ENCODE data around the gene UBL5. TPM values are rescaled to one million over a fixed set of nuclear protein-coding genes. Genes with fewer than 3 reads are reported as not detected.
"Not testable (repeated sequence)": the region's sequence is repeated elsewhere in the genome, so short reads cannot be mapped to it uniquely, and the experiment has no call there.

UBL5 gene
- total RNA-seq, 1 experiment from 2014 or later: 345 TPM

DNA sequence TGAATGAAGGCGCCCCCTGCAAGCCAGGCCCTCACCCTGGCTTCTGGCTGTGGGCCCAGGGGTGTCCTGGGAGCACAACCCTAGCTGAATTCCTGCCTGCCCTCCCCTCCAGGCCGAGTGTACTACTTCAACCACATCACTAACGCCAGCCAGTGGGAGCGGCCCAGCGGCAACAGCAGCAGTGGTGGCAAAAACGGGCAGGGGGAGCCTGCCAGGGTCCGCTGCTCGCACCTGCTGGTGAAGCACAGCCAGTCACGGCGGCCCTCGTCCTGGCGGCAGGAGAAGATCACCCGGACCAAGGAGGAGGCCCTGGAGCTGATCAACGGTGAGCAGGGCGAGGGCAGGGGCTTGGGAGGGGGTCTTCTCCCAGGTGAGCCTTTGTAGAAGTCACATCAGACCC is 10.6 kb downstream of the UBL5 start:
- no peak overlapping the region for H3K4me3 Mint-ChIP-seq (ENCODE audit: unreplicated experiment)
- Histone ChIP-seq H3K36me3 (ENCODE audit: control insufficient read depth, insufficient read depth, low read length) (peaks cover 7% of the 10 kb centered on the region), H3K27me3 (replicated peaks; ENCODE audit: control insufficient read depth, insufficient read depth, low read length) (no peaks in the 10 kb centered on the region), H3K4me3 (ENCODE audit: low read depth, low read length) (no peak overlapping the region), H3K4me1 (no peaks in the 10 kb centered on the region; the same call in 1 of the 2 replicates), H3K9me3 (no peaks in the 10 kb centered on the region)
- ChIA-PET CTCF (no interaction called here), POLR2A (interaction anchor here (0.5 kb wide), 1 partner anchor 34 kb away, joined by 5 read pairs; no protein-coding TSS in a partner anchor)
- no peaks in the 10 kb centered on the region for H3K27me3 Mint-ChIP-seq (ENCODE audit: insufficient read depth, unreplicated experiment)
- DNase-seq: no peak
- TF ChIP-seq CTCF (IDR thresholded peaks at IDR 0.05; ENCODE audit: insufficient read depth in 1 of 2, low read depth in 1 of 2, low read length in 1 of 2, severe bottlenecking in 1 of 2, unreplicated experiment in 1 of 2): no peak
- no peak overlapping the region for H3K27ac Mint-ChIP-seq (ENCODE audit: unreplicated experiment)
- H3K4me1 Mint-ChIP-seq (ENCODE audit: low read depth, unreplicated experiment): no peaks in the 10 kb centered on the region
- no peaks in the 10 kb centered on the region for H3K9me3 Mint-ChIP-seq (ENCODE audit: unreplicated experiment)
- BruUV-seq (replicated peaks): no TSS peak
- peaks cover 39% of the 10 kb centered on the region for H3K36me3 Mint-ChIP-seq (ENCODE audit: insufficient read depth, unreplicated experiment)
- intact Hi-C loops (cut with micrococcal nuclease; ENCODE audit: unreplicated experiment): no loop called here

DNA sequence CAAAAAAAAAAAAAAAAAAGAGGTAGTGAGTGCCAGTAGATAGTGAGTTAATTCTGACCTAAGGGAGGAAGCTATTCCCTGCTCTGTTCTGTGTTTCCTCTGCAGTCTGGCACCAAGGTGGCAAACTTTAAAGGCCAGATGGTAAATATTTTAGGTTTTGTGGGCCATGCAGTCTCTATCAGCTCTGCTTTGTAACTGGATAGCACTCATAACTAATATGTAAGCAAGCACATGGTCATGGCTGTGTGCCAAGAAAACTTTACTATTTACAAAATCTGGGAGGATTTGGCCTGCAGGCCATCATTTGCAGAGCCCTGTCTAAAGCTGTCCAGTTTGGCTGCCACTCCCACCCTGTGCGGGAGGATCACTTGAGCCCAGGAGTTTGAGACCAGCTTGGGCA is 11.7 kb downstream of the UBL5 start:
- H3K4me1 ChIP-seq: no peaks in the 10 kb centered on the region; the same call in 1 of the 2 replicates
- H3K4me3 Mint-ChIP-seq (ENCODE audit: unreplicated experiment): no peak overlapping the region
- no peaks in the 10 kb centered on the region for H3K9me3 ChIP-seq
- no peaks in the 10 kb centered on the region for H3K9me3 Mint-ChIP-seq (ENCODE audit: unreplicated experiment)
- peaks cover 7% of the 10 kb centered on the region for H3K36me3 ChIP-seq (ENCODE audit: control insufficient read depth, insufficient read depth, low read length)
- peaks cover 40% of the 10 kb centered on the region for H3K36me3 Mint-ChIP-seq (ENCODE audit: insufficient read depth, unreplicated experiment)
- ChIA-PET CTCF (no interaction called here), POLR2A (no interaction called here)
- no peaks in the 10 kb centered on the region for H3K4me1 Mint-ChIP-seq (ENCODE audit: low read depth, unreplicated experiment)
- no peak for DNase-seq
- no peaks in the 10 kb centered on the region for H3K27me3 Mint-ChIP-seq (ENCODE audit: insufficient read depth, unreplicated experiment)
- H3K4me3 ChIP-seq (ENCODE audit: low read depth, low read length): no peak overlapping the region
- no peak for TF ChIP-seq CTCF (IDR thresholded peaks at IDR 0.05; ENCODE audit: insufficient read depth in 1 of 2, low read depth in 1 of 2, low read length in 1 of 2, severe bottlenecking in 1 of 2, unreplicated experiment in 1 of 2)
- H3K27me3 ChIP-seq (replicated peaks; ENCODE audit: control insufficient read depth, insufficient read depth, low read length): no peaks in the 10 kb centered on the region
- intact Hi-C loops (cut with micrococcal nuclease; ENCODE audit: unreplicated experiment): no loop called here
- no peak overlapping the region for H3K27ac Mint-ChIP-seq (ENCODE audit: unreplicated experiment)
- BruUV-seq (replicated peaks): no TSS peak

GRCh38 chr19:9842834-9843625 is 15.3 kb downstream of the UBL5 start:
- Histone ChIP-seq H3K36me3 (ENCODE audit: control insufficient read depth, insufficient read depth, low read length) (peaks cover 7% of the 10 kb centered on the region), H3K27me3 (replicated peaks; ENCODE audit: control insufficient read depth, insufficient read depth, low read length) (no peaks in the 10 kb centered on the region), H3K4me1 (no peaks in the 10 kb centered on the region), H3K4me3 (ENCODE audit: low read depth, low read length) (no peak overlapping the region), H3K9me3 (no peaks in the 10 kb centered on the region)
- POLR2A ChIA-PET: no interaction called here
- BruUV-seq (replicated peaks): no TSS peak
- TF ChIP-seq CTCF (IDR thresholded peaks at IDR 0.05; ENCODE audit: insufficient read depth in 1 of 2, low read depth in 1 of 2, low read length in 1 of 2, severe bottlenecking in 1 of 2, unreplicated experiment in 1 of 2): no peak
- DNase-seq: no peak
- Mint-ChIP-seq H3K27me3 (ENCODE audit: insufficient read depth, unreplicated experiment) (no peaks in the 10 kb centered on the region), H3K4me3 (ENCODE audit: unreplicated experiment) (no peak overlapping the region), H3K9me3 (ENCODE audit: unreplicated experiment) (no peaks in the 10 kb centered on the region), H3K36me3 (ENCODE audit: insufficient read depth, unreplicated experiment) (peaks cover 33% of the 10 kb centered on the region), H3K27ac (ENCODE audit: unreplicated experiment) (no peak overlapping the region), H3K4me1 (ENCODE audit: low read depth, unreplicated experiment) (no peaks in the 10 kb centered on the region)
- intact Hi-C loops (cut with micrococcal nuclease; ENCODE audit: unreplicated experiment): no loop called here
- CTCF ChIA-PET: no interaction called here

DNA sequence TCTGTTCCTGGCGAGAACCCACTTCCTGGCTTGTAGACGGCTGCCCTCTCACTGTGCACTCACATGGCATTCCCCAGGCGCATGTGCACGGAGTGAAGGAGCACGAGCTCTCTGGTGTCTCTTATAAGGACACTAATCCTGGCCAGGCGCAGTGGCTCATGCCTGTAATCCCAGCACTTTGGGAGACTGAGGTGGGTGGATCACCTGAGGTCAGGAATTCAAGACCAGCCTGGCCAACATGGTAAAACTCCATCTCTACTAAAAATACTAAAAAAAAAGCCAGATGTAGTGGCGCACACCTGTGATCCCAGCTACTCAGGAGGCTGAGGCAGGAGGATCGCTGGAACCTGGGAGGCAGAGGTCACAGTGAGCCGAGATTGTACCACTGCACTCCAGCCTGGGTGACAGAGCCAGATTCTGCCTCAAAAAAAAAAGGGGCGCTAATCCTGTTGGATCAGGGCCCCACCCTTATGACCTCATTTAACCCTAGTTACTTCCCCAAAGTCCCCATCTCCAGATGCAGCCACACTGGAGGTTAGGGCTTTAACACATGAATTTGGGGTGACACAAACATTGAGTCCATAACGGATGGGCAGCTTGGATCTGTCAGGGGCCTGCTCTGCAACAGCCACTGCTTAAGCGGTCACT is 16.0 kb downstream of the UBL5 start:
- intact Hi-C loops (cut with micrococcal nuclease; ENCODE audit: unreplicated experiment); H3K27me3 Mint-ChIP-seq (ENCODE audit: insufficient read depth, unreplicated experiment); H3K9me3 Mint-ChIP-seq (ENCODE audit: unreplicated experiment); H3K27me3 ChIP-seq (replicated peaks; ENCODE audit: control insufficient read depth, insufficient read depth, low read length); H3K4me3 ChIP-seq (ENCODE audit: low read depth, low read length); BruUV-seq (replicated peaks); CTCF ChIA-PET; POLR2A ChIA-PET; DNase-seq; H3K4me1 Mint-ChIP-seq (ENCODE audit: low read depth, unreplicated experiment); H3K4me3 Mint-ChIP-seq (ENCODE audit: unreplicated experiment); H3K4me1 ChIP-seq; H3K27ac Mint-ChIP-seq (ENCODE audit: unreplicated experiment); H3K9me3 ChIP-seq; H3K36me3 ChIP-seq (ENCODE audit: control insufficient read depth, insufficient read depth, low read length): not testable (repeated sequence)
- H3K36me3 Mint-ChIP-seq (ENCODE audit: insufficient read depth, unreplicated experiment): peaks cover 30% of the 10 kb centered on the region

All from Caco-2 (cell line).